Measurements from ENCODE around the gene MOBP. TPM values are rescaled to one million over a fixed set of nuclear protein-coding genes. Genes with fewer than 3 reads are reported as not detected.
"Not testable (repeated sequence)": the region's sequence is repeated elsewhere in the genome, so short reads cannot be mapped to it uniquely, and the experiment has no call there.

Gene MOBP
- not detected for total RNA-seq (ENCODE audit: unreplicated experiment)
- long read RNA-seq = 0 reads

- no peak for TF ChIP-seq CTCF (IDR thresholded peaks at IDR 0.05; ENCODE audit: partially characterized antibody, unreplicated experiment)
- Mint-ChIP-seq H3K4me3 (ENCODE audit: unreplicated experiment) (no peak within 1 kb of the TSS), H3K36me3 (ENCODE audit: unreplicated experiment) (no peaks in the 10 kb centered on the region), H3K4me1 (ENCODE audit: low read depth, unreplicated experiment) (no peaks in the 10 kb centered on the region), H3K27ac (ENCODE audit: unreplicated experiment) (no peak within 1 kb of the TSS), H3K27me3 (ENCODE audit: unreplicated experiment) (peaks cover 1% of the 10 kb centered on the region), H3K9me3 (ENCODE audit: unreplicated experiment) (peaks cover 2% of the 10 kb centered on the region)
- no peak for DNase-seq
These were observed at the start of gene MOBP for GRCh38 chr3:39467394-39468107. Gene MOBP (plus strand): TSS chr3:39467680. CDS start chr3:39502070, 34,390 bp downstream.

GRCh38 chr3:39418556-39419225 lies 48.8 kb upstream of the MOBP start:
- not testable (repeated sequence) for H3K9me3 Mint-ChIP-seq (ENCODE audit: unreplicated experiment); H3K36me3 Mint-ChIP-seq (ENCODE audit: unreplicated experiment); H3K27ac Mint-ChIP-seq (ENCODE audit: unreplicated experiment); H3K4me1 Mint-ChIP-seq (ENCODE audit: low read depth, unreplicated experiment); H3K4me3 Mint-ChIP-seq (ENCODE audit: unreplicated experiment); H3K27me3 Mint-ChIP-seq (ENCODE audit: unreplicated experiment); DNase-seq

- Mint-ChIP-seq H3K4me3 (ENCODE audit: unreplicated experiment) (no peak overlapping the region), H3K27me3 (ENCODE audit: unreplicated experiment) (no peaks in the 10 kb centered on the region), H3K9me3 (ENCODE audit: unreplicated experiment) (peaks cover 3% of the 10 kb centered on the region), H3K27ac (ENCODE audit: unreplicated experiment) (no peak overlapping the region), H3K36me3 (ENCODE audit: unreplicated experiment) (peaks cover 6% of the 10 kb centered on the region), H3K4me1 (ENCODE audit: low read depth, unreplicated experiment) (peaks cover 12% of the 10 kb centered on the region)
- no peak for DNase-seq
- no peak for TF ChIP-seq CTCF (IDR thresholded peaks at IDR 0.05; ENCODE audit: partially characterized antibody, unreplicated experiment)
These were observed 47.7 kb upstream of the MOBP start for GRCh38 chr3:39419742-39420315.

- peaks cover 1% of the 10 kb centered on the region for H3K9me3 Mint-ChIP-seq (ENCODE audit: unreplicated experiment)
- H3K27ac Mint-ChIP-seq (ENCODE audit: unreplicated experiment) = no peak overlapping the region
- no peak for DNase-seq
- peaks cover 12% of the 10 kb centered on the region for H3K4me1 Mint-ChIP-seq (ENCODE audit: low read depth, unreplicated experiment)
- no peak for TF ChIP-seq CTCF (IDR thresholded peaks at IDR 0.05; ENCODE audit: partially characterized antibody, unreplicated experiment)
- H3K36me3 Mint-ChIP-seq (ENCODE audit: unreplicated experiment) = peaks cover 6% of the 10 kb centered on the region
- no peak overlapping the region for H3K4me3 Mint-ChIP-seq (ENCODE audit: unreplicated experiment)
- H3K27me3 Mint-ChIP-seq (ENCODE audit: unreplicated experiment) = no peaks in the 10 kb centered on the region
These were observed 46.9 kb upstream of the MOBP start for GRCh38 chr3:39420543-39420942.

GRCh38 chr3:39423436-39423970 lies 44.0 kb upstream of the MOBP start:
- Mint-ChIP-seq H3K36me3 (ENCODE audit: unreplicated experiment) (peaks cover 6% of the 10 kb centered on the region), H3K4me3 (ENCODE audit: unreplicated experiment) (no peak overlapping the region), H3K27ac (ENCODE audit: unreplicated experiment) (no peak overlapping the region), H3K9me3 (ENCODE audit: unreplicated experiment) (no peaks in the 10 kb centered on the region), H3K27me3 (ENCODE audit: unreplicated experiment) (no peaks in the 10 kb centered on the region), H3K4me1 (ENCODE audit: low read depth, unreplicated experiment) (peaks cover 4% of the 10 kb centered on the region)
- DNase-seq = no peak
- no peak for TF ChIP-seq CTCF (IDR thresholded peaks at IDR 0.05; ENCODE audit: partially characterized antibody, unreplicated experiment)

Data from glutamatergic neuron (in vitro differentiated cells).